Regular cardiac myocyte (primary cell): ENCODE results near the gene GXYLT1. TPM values are rescaled to one million over a fixed set of nuclear protein-coding genes. Genes with fewer than 3 reads are reported as not detected.

Source experiments
- total RNA-seq: library from RNA; depleted of rRNA; stranded (reverse); fragments of >200 nt; gene quantifications from 2 replicates; pipeline ENCODE4 v1.2.3, GENCODE V29; 2014

Gene GXYLT1
- total RNA-seq = 9.6 and 19.2 TPM in 2 replicates

GRCh38 chr12:42144408-42145196, at the start of gene GXYLT1:
Gene GXYLT1 (minus strand): TSS chr12:42144874. CDS start chr12:42144646, 228 bp downstream.

Other genes with a start within 250 kb of the GXYLT1 start
- gene YAF2, start 93.4 kb upstream of the GXYLT1 start, total RNA-seq = 11.3 and 20.3 TPM in 2 replicates
- gene ZCRB1, start 181.2 kb upstream of the GXYLT1 start, total RNA-seq = 22.4 and 22.6 TPM in 2 replicates
- gene PPHLN1, start 181.3 kb upstream of the GXYLT1 start, total RNA-seq = 73.9 and 74.0 TPM in 2 replicates